NB4 (cell line): ENCODE measurements around the gene NKAP.

Experiments
- DNase-seq: peaks from one replicate; pipeline ENCODE4 v3.0.0; 2010; ENCODE audit warnings: low read depth
- H3K4me3 ChIP-seq: one replicate; pipeline ENCODE4 v1.5.1; 2011; ENCODE audit warnings: mild to moderate bottlenecking, low read depth, low read length, moderate library complexity
- MYC ChIP-seq: IDR thresholded peaks from 2 replicates; pipeline ENCODE4 v1.6.1; 2011; ENCODE audit warnings: low read depth, low read length
- POLR2A ChIP-seq: IDR thresholded peaks from 2 replicates; pipeline ENCODE4 v1.6.1; 2011; ENCODE audit warnings: mild to moderate bottlenecking; ENCODE audit not compliant: insufficient read length; ENCODE audit errors: extremely low read depth
- TF ChIP-seq, protein P1 (sequence below): IDR thresholded peaks from one replicate; pipeline ENCODE4 v1.5.1; 2012; ENCODE audit warnings: low read depth, low read length
- TF ChIP-seq, protein P2 (sequence below): IDR thresholded peaks from 2 replicates; pipeline ENCODE4 v1.6.1; 2011; ENCODE audit warnings: low read depth, low read length

NKAP gene

GRCh38 chrX:119943185-119943988 lies at the start of gene NKAP:
TSS of gene NKAP (minus strand) at chrX:119943751. CDS start at chrX:119943605, 146 bp downstream.
- peak; percentile 94 for DNase-seq
- TF ChIP-seq, protein P1, sequence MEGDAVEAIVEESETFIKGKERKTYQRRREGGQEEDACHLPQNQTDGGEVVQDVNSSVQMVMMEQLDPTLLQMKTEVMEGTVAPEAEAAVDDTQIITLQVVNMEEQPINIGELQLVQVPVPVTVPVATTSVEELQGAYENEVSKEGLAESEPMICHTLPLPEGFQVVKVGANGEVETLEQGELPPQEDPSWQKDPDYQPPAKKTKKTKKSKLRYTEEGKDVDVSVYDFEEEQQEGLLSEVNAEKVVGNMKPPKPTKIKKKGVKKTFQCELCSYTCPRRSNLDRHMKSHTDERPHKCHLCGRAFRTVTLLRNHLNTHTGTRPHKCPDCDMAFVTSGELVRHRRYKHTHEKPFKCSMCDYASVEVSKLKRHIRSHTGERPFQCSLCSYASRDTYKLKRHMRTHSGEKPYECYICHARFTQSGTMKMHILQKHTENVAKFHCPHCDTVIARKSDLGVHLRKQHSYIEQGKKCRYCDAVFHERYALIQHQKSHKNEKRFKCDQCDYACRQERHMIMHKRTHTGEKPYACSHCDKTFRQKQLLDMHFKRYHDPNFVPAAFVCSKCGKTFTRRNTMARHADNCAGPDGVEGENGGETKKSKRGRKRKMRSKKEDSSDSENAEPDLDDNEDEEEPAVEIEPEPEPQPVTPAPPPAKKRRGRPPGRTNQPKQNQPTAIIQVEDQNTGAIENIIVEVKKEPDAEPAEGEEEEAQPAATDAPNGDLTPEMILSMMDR: peak; percentile 1
- TF ChIP-seq, protein P2, sequence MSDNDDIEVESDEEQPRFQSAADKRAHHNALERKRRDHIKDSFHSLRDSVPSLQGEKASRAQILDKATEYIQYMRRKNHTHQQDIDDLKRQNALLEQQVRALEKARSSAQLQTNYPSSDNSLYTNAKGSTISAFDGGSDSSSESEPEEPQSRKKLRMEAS: no peak
- TF ChIP-seq MYC: no peak
- TF ChIP-seq POLR2A: peak; percentile 64
- peak within 1 kb of the TSS; percentile 90 for H3K4me3 ChIP-seq

DNA sequence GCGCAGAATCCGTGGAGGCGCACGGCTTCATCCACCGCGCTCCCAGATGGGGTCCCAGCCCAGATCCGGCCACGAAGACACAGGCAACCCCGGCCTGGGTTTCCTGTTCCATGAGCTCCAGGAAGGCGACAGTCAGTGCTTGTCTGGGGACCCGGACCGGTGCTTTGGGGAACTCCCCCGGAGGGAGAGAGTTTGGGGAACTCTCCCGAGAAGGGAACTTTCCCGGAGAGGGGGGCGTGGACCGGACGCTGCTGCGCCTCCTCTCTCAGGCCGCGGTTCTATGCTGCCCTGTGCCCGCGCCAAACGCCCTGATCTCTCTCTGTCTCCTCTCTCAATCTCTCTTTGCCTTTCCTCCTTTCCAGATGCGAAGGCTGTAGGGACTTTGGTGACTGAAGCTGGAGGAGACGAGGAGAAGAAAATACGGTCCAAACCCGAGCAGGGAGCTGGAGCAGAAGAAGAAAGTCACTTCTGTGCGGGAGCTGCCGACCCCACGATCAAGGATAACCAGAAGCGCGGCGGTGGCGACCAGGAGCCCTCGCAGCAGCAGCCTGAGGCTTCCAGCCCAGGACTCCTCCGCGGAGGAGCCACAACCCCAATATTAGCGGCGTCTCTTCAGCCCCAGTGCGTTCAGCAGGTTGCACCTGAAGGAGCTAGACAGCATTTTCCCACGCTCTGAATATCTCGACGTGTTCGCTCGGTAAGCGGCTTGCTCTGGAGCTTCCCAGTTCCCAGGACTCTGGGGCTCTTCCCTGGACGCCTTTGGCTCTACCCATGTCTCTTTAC lies 47.6 kb upstream of the NKAP start:
- no peak for TF ChIP-seq MYC
- TF ChIP-seq, protein P1: no peak
- no peak for TF ChIP-seq POLR2A
- TF ChIP-seq, protein P2: no peak
- H3K4me3 ChIP-seq: peak overlapping the region; percentile 55
- DNase-seq: peak; percentile 58

- peak overlapping the region; percentile 55 for H3K4me3 ChIP-seq
- peak; percentile 53 for DNase-seq
- TF ChIP-seq, protein P2: no peak
- TF ChIP-seq, protein P1: no peak
- TF ChIP-seq MYC: no peak
- TF ChIP-seq POLR2A: no peak
Observed at GRCh38 chrX:119990556-119991004, 47.0 kb upstream of the NKAP start.

GRCh38 chrX:119989905-119990555 lies 46.5 kb upstream of the NKAP start:
- peak overlapping the region; percentile 55 for H3K4me3 ChIP-seq
- peak; percentile 36 for DNase-seq

GRCh38 chrX:119986203-119986602 lies 42.7 kb upstream of the NKAP start:
- H3K4me3 ChIP-seq: no peak overlapping the region
- no peak for DNase-seq
- TF ChIP-seq MYC: no peak
- TF ChIP-seq, protein P1: no peak
- TF ChIP-seq, protein P2: no peak
- no peak for TF ChIP-seq POLR2A

More at GRCh38 chrX:119989905-119990555, 46.5 kb upstream of the NKAP start:
- TF ChIP-seq POLR2A (no peak), MYC (no peak)
- TF ChIP-seq, protein P1: no peak
- TF ChIP-seq, protein P2: no peak
